Urinary bladder (tissue), 4 donors: ENCODE measurements around the gene HPD. TPM values are rescaled to one million over a fixed set of nuclear protein-coding genes. Genes with fewer than 3 reads are reported as not detected.
"Not testable (repeated sequence)": the region's sequence is repeated elsewhere in the genome, so short reads cannot be mapped to it uniquely, and the experiment has no call there.

ENCODE experiments used
- DNase-seq: peaks from one replicate; pipeline ENCODE4 v3.0.0-alpha.2; 2015; ENCODE audit errors: extremely low spot score
- H3K27ac ChIP-seq: one replicate; pipeline ENCODE4 v1.5.1; 2013; ENCODE audit warnings: low read depth, mild to moderate bottlenecking, moderate library complexity
- H3K36me3 ChIP-seq: one replicate; pipeline ENCODE4 v1.6.1; 2013; ENCODE audit warnings: mild to moderate bottlenecking, moderate library complexity; ENCODE audit not compliant: insufficient read depth
- H3K4me1 ChIP-seq: one replicate; pipeline ENCODE4 v1.6.1; 2013; ENCODE audit warnings: mild to moderate bottlenecking, moderate library complexity; ENCODE audit not compliant: insufficient read depth
- H3K4me3 ChIP-seq: one replicate; pipeline ENCODE4 v1.5.1; 2013; ENCODE audit warnings: low read depth, low read length
- WGBS: extraction: QIAGEN DNeasy Blood & Tissue Kit; methylation state at CpG from one replicate; pipeline ENCODE4 v1.1.7; 2013; 5-methylcytosine and 5-hydroxymethylcytosine counted together
- polyA plus RNA-seq: library from polyadenylated mRNA; stranded (reverse); fragments of 200-250 nt; gene quantifications from one replicate; pipeline ENCODE4 v1.2.3, GENCODE V29; 2013
- small RNA-seq: library from RNA; depleted of rRNA; stranded (forward); fragments of <200 nt; gene quantifications from one replicate; pipeline ENCODE3, GENCODE V24; 2014
- total RNA-seq: library from RNA; depleted of rRNA; stranded (reverse); fragments of >200 nt; gene quantifications from one replicate; pipeline ENCODE4 v1.2.3, GENCODE V29; 2014
- donor health status: healthy with polysubstance abuse.
- donor health status: healthy.

HPD gene
- total and polyA plus RNA-seq, 2 donors, result 4.0 TPM; not detected in 1

GRCh38 chr12:121791671-121792551 is 66.7 kb downstream of the HPD start:
- H3K4me1 ChIP-seq, result no peaks in the 10 kb centered on the region
- H3K36me3 ChIP-seq, result no peaks in the 10 kb centered on the region
- WGBS, result 83% methylated on average over 14 of the region's 14 CpGs
- H3K4me3 ChIP-seq, result peak overlapping the region; percentile 42
- DNase-seq, result no peak
- no peak overlapping the region for H3K27ac ChIP-seq

GRCh38 chr12:121790785-121791184 is 67.9 kb downstream of the HPD start:
- WGBS, result 94% methylated on average over 8 of the region's 8 CpGs
- H3K4me3 ChIP-seq, H3K36me3 ChIP-seq, DNase-seq, H3K27ac ChIP-seq, H3K4me1 ChIP-seq: not testable (repeated sequence)

GRCh38 chr12:121789800-121790728 is 68.6 kb downstream of the HPD start:
- no peaks in the 10 kb centered on the region for H3K4me1 ChIP-seq
- no peak overlapping the region for H3K4me3 ChIP-seq
- DNase-seq, result no peak
- H3K36me3 ChIP-seq, result no peaks in the 10 kb centered on the region
- no peak overlapping the region for H3K27ac ChIP-seq
- 64% methylated on average over 28 of the region's 28 CpGs for WGBS

Small RNA genes within 50 kb of the gene (small RNA-seq; reads per million reads assigned to genes)
- gene AC069503.3, result not detected
- gene RF00017, result not detected
- gene RNU7-170P, result not detected

Other genes starting within 250 kb of the HPD start
- gene ORAI1, start 232.3 kb downstream of the HPD start, total RNA-seq, result 5.9 TPM
- gene ORAI1, start 232.3 kb downstream of the HPD start, polyA plus RNA-seq, result 31.3 TPM
- gene MORN3, start 189.2 kb downstream of the HPD start, total RNA-seq, result 0.16 TPM
- gene MORN3, start 189.2 kb downstream of the HPD start, polyA plus RNA-seq, result 0.34 TPM
- gene TMEM120B, start 146.1 kb downstream of the HPD start, total RNA-seq, result 11.5 TPM
- gene TMEM120B, start 146.1 kb downstream of the HPD start, polyA plus RNA-seq, result 6.1 TPM
- 11.7 TPM for gene RHOF, start 65.2 kb downstream of the HPD start, total RNA-seq
- 7.9 TPM for gene RHOF, start 65.2 kb downstream of the HPD start, polyA plus RNA-seq
- gene SETD1B, start 54.9 kb downstream of the HPD start, total RNA-seq, result 4.3 TPM
- gene SETD1B, start 54.9 kb downstream of the HPD start, polyA plus RNA-seq, result 25.3 TPM
- gene PSMD9, start 29.9 kb upstream of the HPD start, total RNA-seq, result 28.3 TPM
- gene PSMD9, start 29.9 kb upstream of the HPD start, polyA plus RNA-seq, result 115 TPM
- gene CFAP251, start 59.7 kb upstream of the HPD start, total RNA-seq, result 3.0 TPM
- 0.52 TPM for gene CFAP251, start 59.7 kb upstream of the HPD start, polyA plus RNA-seq
- gene BCL7A, start 163.0 kb upstream of the HPD start, total RNA-seq, result 7.8 TPM
- 9.1 TPM for gene BCL7A, start 163.0 kb upstream of the HPD start, polyA plus RNA-seq
- 37.8 TPM for gene MLXIP, start 219.9 kb upstream of the HPD start, total RNA-seq
- 67.9 TPM for gene MLXIP, start 219.9 kb upstream of the HPD start, polyA plus RNA-seq